CD1c-positive myeloid dendritic cell (primary cell): ENCODE measurements around the gene PNP.
"Not testable (repeated sequence)": the region's sequence is repeated elsewhere in the genome, so short reads cannot be mapped to it uniquely, and the experiment has no call there.

ENCODE experiments used
- DNase-seq: peaks from one replicate; pipeline ENCODE4 v3.0.0-alpha.2; 2016; ENCODE audit errors: extremely low spot score

The PNP gene

GRCh38 chr14:20492486-20492885 is 23.3 kb downstream of the PNP start:
- DNase-seq, result no peak

GRCh38 chr14:20493634-20494033 is 24.4 kb downstream of the PNP start:
- DNase-seq, result peak; percentile 86

GRCh38 chr14:20494935-20495766 is 25.9 kb downstream of the PNP start:
- DNase-seq, result peak; percentile 68

- DNase-seq, result no peak
Measured at GRCh38 chr14:20498622-20499021, 29.4 kb downstream of the PNP start.

GRCh38 chr14:20499108-20499507 is 29.9 kb downstream of the PNP start:
- no peak for DNase-seq

- no peak for DNase-seq
Measured at GRCh38 chr14:20499881-20500280, 30.7 kb downstream of the PNP start.

- DNase-seq, result no peak
Measured at GRCh38 chr14:20501346-20501745, 32.1 kb downstream of the PNP start.

- peak; percentile 62 for DNase-seq
Measured at GRCh38 chr14:20503898-20504297, 34.7 kb downstream of the PNP start.

- DNase-seq, result not testable (repeated sequence)
Measured at GRCh38 chr14:20506276-20506675, 37.1 kb downstream of the PNP start.

- DNase-seq, result not testable (repeated sequence)
Measured at GRCh38 chr14:20506752-20507151, 37.5 kb downstream of the PNP start.

GRCh38 chr14:20507537-20507936 is 38.3 kb downstream of the PNP start:
- not testable (repeated sequence) for DNase-seq

GRCh38 chr14:20508367-20508766 is 39.2 kb downstream of the PNP start:
- DNase-seq, result no peak

- no peak for DNase-seq
Measured at GRCh38 chr14:20512177-20512905, 43.1 kb downstream of the PNP start.

- no peak for DNase-seq
Measured at GRCh38 chr14:20515846-20516245, 46.6 kb downstream of the PNP start.

- no peak for DNase-seq
Measured at GRCh38 chr14:20516921-20517320, 47.7 kb downstream of the PNP start.

- DNase-seq, result no peak
Measured at GRCh38 chr14:20522332-20522731, 53.1 kb downstream of the PNP start.

- DNase-seq, result no peak
Measured at GRCh38 chr14:20524027-20524426, 54.8 kb downstream of the PNP start.
